Loucy (cell line): ENCODE results near the gene SLC5A8.

Experiments used
- H2AFZ ChIP-seq: fragments of 200-600 bp; sonication (generic); 2 replicates; pipeline ENCODE4 v1.6.0; 2016; ENCODE audit warnings: antibody characterized with exemption, mild to moderate bottlenecking, low read length, moderate library complexity
- H3F3A ChIP-seq: fragments of 200-600 bp; 2 replicates; pipeline ENCODE4 v1.6.0; 2016; ENCODE audit warnings: antibody characterized with exemption, low read depth, mild to moderate bottlenecking
- H3K27me3 ChIP-seq: fragments of 200-600 bp; sonication (generic); 2 replicates; pipeline ENCODE4 v1.6.1; 2014; ENCODE audit warnings: low read length, mild to moderate bottlenecking; ENCODE audit not compliant: insufficient read depth, poor library complexity, severe bottlenecking
- H3K36me3 ChIP-seq: fragments of 200-600 bp; sonication (generic); 2 replicates; pipeline ENCODE4 v1.6.1; 2016; ENCODE audit warnings: low read length; ENCODE audit not compliant: insufficient read depth
- H3K4me1 ChIP-seq: fragments of 200-600 bp; sonication (generic); 2 replicates; pipeline ENCODE4 v1.5.1; 2014; ENCODE audit warnings: low read length, mild to moderate bottlenecking; ENCODE audit not compliant: insufficient read depth, poor library complexity, severe bottlenecking
- H3K4me2 ChIP-seq: fragments of 200-600 bp; sonication (generic); 2 replicates; pipeline ENCODE4 v1.6.0; 2014; ENCODE audit warnings: antibody characterized with exemption, low read length, low read depth, mild to moderate bottlenecking; ENCODE audit not compliant: poor library complexity, severe bottlenecking
- H3K4me3 ChIP-seq: fragments of 200-600 bp; sonication (generic); 2 replicates; pipeline ENCODE4 v1.5.1; 2014; ENCODE audit warnings: low read length, mild to moderate bottlenecking, mixed read lengths; ENCODE audit not compliant: poor library complexity, severe bottlenecking
- H3K79me2 ChIP-seq: fragments of 200-600 bp; sonication (generic); 2 replicates; pipeline ENCODE4 v1.6.1; 2014; ENCODE audit warnings: low read length; ENCODE audit not compliant: insufficient read depth
- H3K9ac ChIP-seq: fragments of 200-600 bp; sonication (generic); 2 replicates; pipeline ENCODE4 v1.6.0; 2014; ENCODE audit warnings: mild to moderate bottlenecking, low read depth, low read length, moderate library complexity; ENCODE audit not compliant: poor library complexity, severe bottlenecking
- H3K9me2 ChIP-seq: fragments of 200-600 bp; sonication (generic); replicated peaks from 2 replicates; pipeline ENCODE4 v1.6.1; 2016; ENCODE audit warnings: low read depth, low read length, mixed read lengths
- H3K9me3 ChIP-seq: fragments of 200-600 bp; sonication (generic); 2 replicates; pipeline ENCODE4 v1.6.1; 2014; ENCODE audit warnings: mild to moderate bottlenecking, antibody characterized with exemption, low read length, low read depth; ENCODE audit not compliant: insufficient read depth
- H4K20me1 ChIP-seq: fragments of 200-600 bp; sonication (generic); 2 replicates; pipeline ENCODE4 v1.6.0; 2014; ENCODE audit warnings: antibody characterized with exemption, low read length, mild to moderate bottlenecking; ENCODE audit not compliant: insufficient read depth, poor library complexity, severe bottlenecking
- CTCF ChIP-seq: fragments of 200-600 bp; sonication (generic); conservative IDR thresholded peaks from 2 replicates; pipeline ENCODE4 v1.5.1; 2014; ENCODE audit warnings: mild to moderate bottlenecking, antibody characterized with exemption, low read length
- EZH2phosphoT487 ChIP-seq: fragments of 200-600 bp; IDR thresholded peaks from 2 replicates; pipeline ENCODE4 v1.6.1; 2018; ENCODE audit warnings: antibody characterized with exemption, mild to moderate bottlenecking, moderate library complexity, borderline replicate concordance

SLC5A8 gene

GRCh38 chr12:101209319-101210302 lies at the start of gene SLC5A8:
TSS of gene SLC5A8 (minus strand) at chr12:101210238. CDS start at chr12:101209848, 390 bp downstream.
- Histone ChIP-seq H3F3A (no peaks in the 10 kb centered on the region), H3K9me3 (no peaks in the 10 kb centered on the region), H3K9ac (no peak within 1 kb of the TSS), H4K20me1 (no peaks in the 10 kb centered on the region), H3K4me1 (no peaks in the 10 kb centered on the region), H3K4me3 (no peak within 1 kb of the TSS), H3K36me3 (no peaks in the 10 kb centered on the region), H3K4me2 (no peak within 1 kb of the TSS), H3K79me2 (no peaks in the 10 kb centered on the region), H2AFZ (no peak within 1 kb of the TSS), H3K9me2 (no peaks in the 10 kb centered on the region), H3K27me3 (no peaks in the 10 kb centered on the region)
- TF ChIP-seq EZH2phosphoT487 = no peak
- TF ChIP-seq CTCF = no peak

GRCh38 chr12:101257357-101257756 lies 47.3 kb upstream of the SLC5A8 start:
- no peak overlapping the region for H3K9ac ChIP-seq
- H3K4me3 ChIP-seq = no peak overlapping the region
- no peaks in the 10 kb centered on the region for H3K79me2 ChIP-seq
- no peaks in the 10 kb centered on the region for H4K20me1 ChIP-seq
- H3K36me3 ChIP-seq = no peaks in the 10 kb centered on the region
- H3F3A ChIP-seq = no peaks in the 10 kb centered on the region
- no peak for TF ChIP-seq EZH2phosphoT487
- TF ChIP-seq CTCF = no peak
- H3K27me3 ChIP-seq = no peaks in the 10 kb centered on the region
- H3K4me2 ChIP-seq = no peak overlapping the region
- H3K9me3 ChIP-seq = no peaks in the 10 kb centered on the region
- H3K9me2 ChIP-seq = no peaks in the 10 kb centered on the region
- no peak overlapping the region for H2AFZ ChIP-seq
- H3K4me1 ChIP-seq = no peaks in the 10 kb centered on the region

- Histone ChIP-seq H2AFZ (no peak overlapping the region), H3K36me3 (no peaks in the 10 kb centered on the region), H4K20me1 (no peaks in the 10 kb centered on the region), H3K4me2 (no peak overlapping the region), H3K9ac (no peak overlapping the region), H3K79me2 (no peaks in the 10 kb centered on the region), H3K27me3 (no peaks in the 10 kb centered on the region), H3K9me2 (no peaks in the 10 kb centered on the region), H3K9me3 (no peaks in the 10 kb centered on the region), H3K4me3 (no peak overlapping the region), H3F3A (no peaks in the 10 kb centered on the region), H3K4me1 (no peaks in the 10 kb centered on the region)
- TF ChIP-seq CTCF (no peak), EZH2phosphoT487 (no peak)
These were observed 46.2 kb upstream of the SLC5A8 start for GRCh38 chr12:101256266-101256665.
